Measurements from ENCODE around the gene CDK5RAP1.
"Not testable (repeated sequence)": the region's sequence is repeated elsewhere in the genome, so short reads cannot be mapped to it uniquely, and the experiment has no call there.

The CDK5RAP1 gene

DNA sequence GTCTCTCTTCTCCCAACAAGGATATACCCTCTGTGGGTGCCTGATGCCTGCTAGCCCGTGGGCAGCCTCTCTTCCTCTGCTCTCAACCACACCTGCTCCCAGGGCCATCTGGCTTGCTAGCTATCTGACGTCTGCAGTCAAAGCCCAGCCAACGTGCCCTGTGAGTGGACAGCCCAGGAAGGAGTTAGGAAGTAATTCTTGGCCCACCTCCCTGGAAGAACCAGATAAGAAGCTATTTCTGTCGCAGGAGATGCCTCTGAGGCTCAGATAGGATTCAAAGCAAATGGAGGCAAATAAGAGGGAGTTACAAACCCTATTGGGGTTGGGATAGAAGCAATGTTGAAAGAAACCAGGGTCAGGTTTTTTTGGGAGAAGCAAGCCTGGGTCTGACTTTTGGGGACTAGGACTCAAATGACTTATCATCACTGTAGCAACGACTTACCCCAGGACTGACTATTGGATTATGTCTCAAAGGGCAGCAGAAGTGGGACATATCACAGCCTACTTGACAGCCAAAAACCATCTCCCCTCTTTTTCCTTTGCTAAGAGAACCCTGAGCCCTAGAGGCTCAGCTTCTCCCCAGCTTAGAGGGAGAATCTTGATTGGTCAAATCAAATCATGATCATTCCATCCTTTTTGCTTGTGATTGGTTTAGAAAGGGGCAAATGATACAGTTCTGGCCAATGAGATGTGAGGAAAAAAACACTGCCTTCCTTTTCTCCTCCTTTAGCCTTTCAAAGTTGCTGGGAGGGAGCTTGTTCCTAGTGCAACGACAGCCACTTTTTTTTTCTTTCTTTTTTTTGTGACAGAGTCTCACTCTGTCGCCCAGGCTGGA is 18.0 kb upstream of the CDK5RAP1 start:
- DNase-seq (ENCODE audit: extremely low read depth in 1 of 2, low read depth in 1 of 2): no peak

DNA sequence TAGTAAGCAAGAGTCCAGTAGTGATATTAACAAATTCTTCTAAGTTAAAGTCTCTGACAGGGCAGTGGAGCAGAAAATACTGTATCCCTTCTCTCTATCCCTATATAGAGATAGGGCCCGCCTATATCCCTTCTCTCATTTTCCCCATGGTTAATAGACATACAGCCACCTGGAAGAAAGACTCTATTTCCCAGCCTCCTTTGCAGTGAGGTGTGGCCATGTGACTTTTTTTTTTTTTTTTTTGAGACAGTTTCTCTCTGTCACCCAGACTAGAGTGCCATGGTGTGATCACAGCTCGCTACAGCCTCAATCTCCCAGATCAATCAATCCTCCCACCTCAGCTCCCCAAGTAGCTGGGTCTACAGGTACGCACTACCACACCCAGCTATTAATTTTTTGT is 16.7 kb upstream of the CDK5RAP1 start:
- DNase-seq (ENCODE audit: extremely low read depth in 1 of 2, low read depth in 1 of 2): no peak

DNA sequence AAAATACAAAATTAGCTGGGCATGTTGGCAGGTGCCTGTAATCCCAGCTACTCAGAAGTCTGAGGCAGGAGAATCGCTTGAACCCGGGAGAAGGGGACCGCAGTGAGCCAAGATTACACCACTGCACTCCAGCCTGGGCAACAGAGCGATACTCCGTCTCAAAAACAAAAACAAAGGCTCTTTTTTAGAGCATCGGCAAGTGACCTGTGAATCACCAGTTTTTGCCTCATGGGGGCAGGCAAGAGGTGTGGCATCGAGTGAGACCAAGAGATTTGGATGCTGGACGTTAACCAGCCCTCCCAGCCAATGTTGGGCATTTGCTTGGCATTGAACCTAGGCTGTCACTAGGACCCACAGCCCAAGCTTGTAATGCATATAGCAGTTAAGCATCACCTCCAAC is 14.6 kb upstream of the CDK5RAP1 start:
- DNase-seq (ENCODE audit: extremely low read depth in 1 of 2, low read depth in 1 of 2): no peak

DNA sequence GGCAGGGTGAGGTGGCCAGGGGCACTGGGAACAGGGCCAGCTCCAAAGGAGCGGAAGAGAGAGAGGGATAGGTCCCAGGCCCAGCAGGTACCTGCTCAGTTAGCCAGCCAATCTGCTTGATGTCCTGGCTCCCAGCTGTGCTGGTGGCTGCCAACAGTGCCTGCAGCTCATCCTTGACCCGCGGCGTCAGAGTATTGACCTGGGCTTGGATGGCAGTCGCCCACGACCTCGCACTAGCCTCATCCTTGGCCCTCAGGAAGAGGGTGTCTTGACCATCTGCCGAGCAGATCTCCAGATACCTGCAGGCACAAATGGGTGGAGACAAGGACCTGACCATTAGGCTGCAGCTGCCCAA is 11.1 kb upstream of the CDK5RAP1 start:
- no peak for DNase-seq (ENCODE audit: extremely low read depth in 1 of 2, low read depth in 1 of 2)

DNA sequence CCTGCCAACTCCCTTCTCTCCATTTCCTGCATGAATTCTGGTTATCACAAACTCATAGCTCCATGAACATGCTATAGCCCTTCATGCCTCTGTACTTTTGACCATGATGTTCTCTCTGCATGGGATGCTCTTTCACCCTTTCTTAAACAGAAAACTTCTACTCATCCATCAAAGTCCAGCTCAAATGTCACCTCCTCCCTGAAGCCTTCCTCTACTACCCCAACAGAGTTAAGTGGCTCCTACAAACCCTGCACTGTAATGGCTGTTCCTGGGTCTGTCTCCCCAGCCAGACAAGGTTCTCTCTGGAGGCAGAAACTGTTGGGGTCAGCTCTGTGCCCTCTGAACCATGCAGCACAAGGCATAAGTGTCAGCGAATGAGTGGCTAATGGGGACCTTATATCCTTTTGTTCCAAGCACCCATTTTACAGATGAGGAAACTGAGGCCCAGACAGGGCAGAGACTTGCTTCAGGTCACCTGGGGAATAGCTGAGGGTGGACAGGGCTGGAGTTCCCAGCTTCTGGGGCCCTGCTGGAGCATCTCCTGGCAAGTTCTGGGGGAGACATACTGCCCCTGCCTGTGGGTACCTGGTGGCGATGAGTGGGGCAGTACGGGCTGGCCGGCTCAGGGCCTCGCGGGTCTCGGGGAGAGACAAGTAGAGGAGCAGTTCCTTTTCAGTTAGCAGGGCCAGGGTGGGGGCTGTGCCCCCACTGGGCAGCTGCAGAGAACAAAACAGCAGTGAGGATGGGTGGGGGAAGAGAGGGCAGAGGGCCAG is 10.6 kb upstream of the CDK5RAP1 start:
- no peak for DNase-seq (ENCODE audit: extremely low read depth in 1 of 2, low read depth in 1 of 2)

DNA sequence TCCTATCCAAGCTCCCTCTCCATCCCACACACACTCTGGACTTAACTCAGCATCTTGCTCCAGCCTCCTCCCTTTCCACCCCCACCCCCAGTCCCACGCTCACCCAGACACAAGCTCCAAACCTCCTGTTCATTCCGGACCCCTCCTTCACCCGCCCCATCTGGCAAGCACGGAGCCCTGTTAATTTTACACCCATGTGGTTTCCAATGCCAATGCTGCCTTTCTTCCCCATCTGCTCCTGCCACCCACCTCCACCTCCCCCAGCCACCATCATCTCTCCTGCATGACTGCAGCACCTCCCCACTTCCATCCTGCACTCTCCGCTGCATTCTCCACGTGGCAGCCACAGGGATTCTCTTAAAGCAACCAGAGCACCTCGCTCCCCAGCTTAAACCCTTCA is 9.9 kb upstream of the CDK5RAP1 start:
- no peak for DNase-seq (ENCODE audit: extremely low read depth in 1 of 2, low read depth in 1 of 2)

DNA sequence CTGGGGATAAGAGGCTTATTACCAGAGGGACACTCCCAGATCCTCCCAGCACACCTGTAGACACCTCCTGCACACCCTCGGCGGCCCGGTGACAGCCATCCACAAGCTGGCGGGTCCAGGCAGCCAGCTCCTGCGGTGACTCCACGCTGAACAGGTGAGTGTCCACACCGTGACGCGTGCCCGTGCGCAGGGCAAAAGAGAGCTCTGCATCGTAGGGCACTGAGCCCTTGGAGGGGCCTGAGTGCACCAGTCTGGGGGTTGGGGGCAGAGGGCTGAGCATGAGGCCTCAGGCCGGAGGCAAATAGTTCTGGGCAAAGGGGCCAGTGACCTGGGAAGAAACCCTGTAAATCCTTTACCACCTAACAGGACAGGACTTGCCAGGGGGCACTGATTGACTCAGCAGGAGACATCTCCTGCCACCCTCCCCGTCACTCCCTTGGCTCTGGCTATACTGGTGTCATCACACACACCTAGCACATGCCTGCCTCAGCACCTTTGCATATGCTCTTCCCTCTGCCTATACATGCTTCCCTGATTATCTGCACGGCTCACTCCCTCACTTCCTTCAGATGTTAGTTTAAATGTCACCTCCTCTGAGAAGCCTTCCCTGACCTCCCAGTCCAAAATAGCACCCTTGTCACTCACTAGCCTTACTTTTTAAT is 8.9 kb upstream of the CDK5RAP1 start:
- no peak for DNase-seq (ENCODE audit: extremely low read depth in 1 of 2, low read depth in 1 of 2)

DNA sequence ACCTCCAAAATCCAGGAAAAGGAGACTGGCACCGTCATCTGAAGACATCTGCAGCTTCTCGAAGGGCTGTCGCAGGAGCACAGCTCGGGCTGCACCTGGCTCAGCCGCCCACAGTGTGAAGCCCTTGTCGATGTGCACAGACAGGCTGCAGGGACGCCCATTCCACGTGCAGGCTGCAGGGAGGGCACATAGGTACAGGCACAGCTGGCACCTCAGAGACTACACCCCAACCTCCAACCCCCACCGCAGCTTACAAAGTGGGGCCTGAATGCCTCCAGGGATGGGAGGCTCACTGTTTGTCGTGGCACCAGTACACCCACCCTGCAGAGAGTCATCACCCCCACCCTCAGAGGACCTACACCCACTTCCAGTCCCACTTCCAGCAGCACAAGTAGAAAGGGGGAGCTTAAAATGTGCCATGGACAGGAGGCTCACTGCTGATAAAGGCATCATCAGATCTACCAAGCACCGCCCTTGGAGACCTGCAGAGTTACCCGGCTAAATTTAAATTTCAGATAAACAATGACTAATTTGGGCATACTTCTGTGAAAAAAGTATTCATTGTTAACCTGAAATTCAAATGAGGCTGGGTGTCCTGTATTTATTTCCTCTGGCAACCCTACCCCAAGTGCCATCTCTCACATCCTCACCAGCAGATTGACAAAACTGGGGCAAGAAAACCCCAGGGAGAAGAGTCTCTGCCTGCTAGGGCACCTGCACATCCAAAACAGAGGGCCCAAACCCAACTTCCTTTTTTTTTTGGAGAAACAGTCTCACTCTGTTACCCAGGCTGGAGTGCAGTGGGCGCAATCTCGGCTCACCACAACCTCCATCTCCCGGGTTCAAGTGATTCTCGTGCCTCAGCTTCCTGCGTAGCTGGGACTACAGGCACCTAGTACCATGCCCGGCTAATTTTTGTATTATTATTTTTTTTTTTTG is 7.7 kb upstream of the CDK5RAP1 start:
- DNase-seq (ENCODE audit: extremely low read depth in 1 of 2, low read depth in 1 of 2): no peak

DNA sequence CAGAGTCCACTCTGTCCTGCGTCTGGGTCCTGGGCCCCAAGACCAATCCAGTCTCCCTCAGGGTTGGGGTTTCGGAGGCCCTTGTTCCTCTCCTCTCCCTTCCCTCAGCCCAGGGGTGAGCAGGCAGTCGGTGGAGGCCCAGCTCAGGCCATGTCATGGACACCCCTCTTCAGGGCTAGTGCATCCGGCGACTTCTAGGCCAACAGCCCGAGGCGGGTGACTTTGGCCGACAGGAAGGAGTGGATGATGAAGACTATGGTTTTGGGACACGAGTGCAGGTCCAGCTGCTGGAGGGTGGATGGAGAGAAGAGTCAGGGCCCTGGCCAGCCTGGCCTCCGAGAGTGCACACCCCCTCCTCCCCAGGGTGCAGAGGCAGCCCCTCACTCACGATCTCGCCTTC is 7.0 kb upstream of the CDK5RAP1 start:
- no peak for DNase-seq (ENCODE audit: extremely low read depth in 1 of 2, low read depth in 1 of 2)

DNA sequence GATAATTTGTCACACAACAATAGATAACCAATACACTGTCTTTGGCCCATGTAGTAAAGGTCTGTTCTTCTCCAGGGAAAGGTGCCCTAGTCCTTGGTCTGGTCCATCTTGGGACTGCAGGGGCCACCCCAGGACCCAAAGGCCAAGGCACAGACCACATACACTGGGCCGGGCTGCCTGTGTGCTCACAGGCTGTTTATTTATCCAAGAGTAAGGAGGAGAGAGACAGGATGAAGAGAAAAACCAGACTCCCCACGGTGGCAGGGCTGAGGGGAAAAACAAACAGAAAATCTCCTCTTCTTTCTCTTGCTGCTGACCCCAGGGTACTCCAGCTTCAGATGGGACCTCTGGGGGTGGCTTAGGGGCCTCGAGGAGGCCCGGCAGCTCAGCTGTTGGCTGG is 6.5 kb upstream of the CDK5RAP1 start:
- DNase-seq (ENCODE audit: extremely low read depth in 1 of 2, low read depth in 1 of 2): no peak

DNA sequence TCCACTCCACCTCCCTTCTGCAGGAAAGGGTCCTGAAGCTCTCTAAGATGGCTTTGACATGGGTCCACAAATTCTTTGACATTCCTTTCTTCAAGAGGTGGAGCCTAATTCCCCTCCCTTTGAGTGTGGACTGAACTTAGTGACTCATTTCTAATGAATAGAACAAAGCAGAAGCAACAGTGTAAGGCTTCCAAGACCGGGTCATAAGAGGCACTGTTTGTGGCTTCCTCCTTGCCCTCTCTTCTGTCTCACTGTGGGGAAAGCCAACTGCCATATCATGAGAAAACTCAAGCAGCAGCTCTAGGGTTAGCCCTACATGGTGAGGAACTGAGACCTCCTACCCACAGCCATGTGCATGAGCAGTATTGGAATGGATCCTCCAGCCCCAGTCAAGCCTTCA is 5.9 kb upstream of the CDK5RAP1 start:
- DNase-seq (ENCODE audit: extremely low read depth in 1 of 2, low read depth in 1 of 2): no peak

DNA sequence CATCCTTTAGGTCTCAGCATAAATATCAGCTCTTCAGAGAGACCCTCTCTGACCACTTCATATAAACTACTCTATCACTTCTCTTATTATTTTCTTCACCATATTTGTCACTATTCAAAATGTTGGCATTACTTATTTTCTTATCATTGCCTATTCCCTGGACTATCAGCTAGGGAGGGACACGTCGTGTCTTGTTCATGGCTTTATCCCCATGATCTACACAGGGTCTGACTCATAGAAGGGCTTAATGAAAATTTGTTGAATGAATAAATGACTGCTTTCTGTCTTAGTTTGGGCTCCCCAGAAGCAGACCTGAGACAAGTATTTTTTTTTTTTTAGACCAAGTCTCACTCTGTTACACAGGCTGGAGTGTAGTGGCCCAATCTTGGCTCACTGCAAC is 3.0 kb upstream of the CDK5RAP1 start:
- DNase-seq (ENCODE audit: extremely low read depth in 1 of 2, low read depth in 1 of 2): no peak

DNA sequence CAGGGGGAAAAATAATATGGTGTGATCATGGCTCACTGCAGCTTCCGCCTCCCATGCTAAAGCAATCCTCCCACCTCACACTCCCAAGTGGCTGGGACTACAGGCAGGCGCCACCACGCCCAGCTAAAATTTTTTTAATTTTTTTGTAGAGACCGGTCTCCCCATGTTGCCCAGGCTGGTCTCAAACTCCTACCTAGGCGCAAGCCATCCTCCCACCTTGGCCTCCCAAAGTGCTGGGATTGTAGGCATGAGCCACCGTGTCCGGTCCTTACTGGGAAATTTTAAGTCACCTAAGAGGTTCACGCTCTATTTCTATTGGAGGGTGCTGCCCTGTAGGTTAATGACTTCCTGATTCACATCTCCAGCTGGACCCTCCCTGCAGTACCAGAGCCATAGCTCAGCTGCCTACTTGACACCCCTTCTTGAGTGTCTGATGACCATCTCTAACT is 626 bp upstream of the CDK5RAP1 start:
- DNase-seq (ENCODE audit: extremely low read depth in 1 of 2, low read depth in 1 of 2): no peak

DNA sequence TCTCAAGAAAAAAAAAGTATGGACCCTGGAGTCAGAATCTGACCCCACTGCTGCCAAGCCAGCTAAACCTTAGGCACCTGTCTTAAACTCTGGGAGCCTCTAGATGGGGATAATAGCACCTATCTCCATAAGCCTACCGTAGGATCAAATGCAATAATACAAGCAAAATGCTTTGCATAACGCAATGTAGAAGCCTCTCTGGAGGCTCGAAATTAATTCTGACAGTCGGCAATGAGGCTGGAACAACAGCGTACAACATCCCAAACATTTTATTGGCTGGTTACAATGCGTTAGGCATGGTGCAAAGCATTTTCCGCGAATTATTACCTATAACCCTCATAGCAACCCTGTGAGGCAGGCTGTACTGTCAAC is 521 bp downstream of the CDK5RAP1 start:
- no peak for DNase-seq (ENCODE audit: extremely low read depth in 1 of 2, low read depth in 1 of 2)

DNA sequence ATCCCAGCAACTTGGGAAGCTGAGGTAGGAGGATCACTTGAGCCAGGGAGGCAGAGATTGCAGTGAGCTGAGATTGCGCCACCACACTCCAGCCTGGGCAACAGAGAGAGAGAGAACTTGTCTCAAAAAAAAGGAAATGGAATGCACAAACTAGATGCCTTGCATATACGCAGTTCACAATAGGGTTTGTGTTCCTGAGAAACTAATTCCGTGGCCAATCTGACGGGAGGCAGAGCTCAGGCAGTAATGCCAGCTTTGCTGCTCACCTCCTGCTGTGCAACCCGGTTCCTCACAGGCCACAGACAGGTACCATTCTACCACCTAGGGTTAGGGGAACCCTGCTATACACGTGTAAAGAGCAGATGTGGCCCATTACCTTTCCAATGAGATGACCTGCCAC is 1.4 kb downstream of the CDK5RAP1 start:
- no peak for DNase-seq (ENCODE audit: extremely low read depth in 1 of 2, low read depth in 1 of 2)

DNA sequence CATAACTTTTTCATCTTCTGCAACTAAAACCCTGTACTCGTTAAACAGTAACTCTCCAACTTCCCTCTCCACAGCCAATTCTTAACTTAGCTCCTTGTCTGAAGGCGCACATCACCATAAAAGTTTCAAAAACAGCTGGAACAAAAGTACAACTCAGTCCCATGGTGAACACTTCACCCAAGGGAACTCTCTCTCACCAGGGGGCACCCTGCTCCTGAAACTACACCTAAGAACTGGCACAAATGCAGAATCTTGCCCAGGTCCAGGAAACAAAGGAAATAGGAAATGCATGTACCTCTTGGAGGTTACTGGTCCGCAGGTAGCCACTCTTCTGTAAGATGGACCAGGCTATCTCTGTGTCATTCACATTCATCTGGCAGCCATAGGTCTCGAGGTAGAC is 6.6 kb downstream of the CDK5RAP1 start:
- no peak for DNase-seq (ENCODE audit: extremely low read depth in 1 of 2, low read depth in 1 of 2)

DNA sequence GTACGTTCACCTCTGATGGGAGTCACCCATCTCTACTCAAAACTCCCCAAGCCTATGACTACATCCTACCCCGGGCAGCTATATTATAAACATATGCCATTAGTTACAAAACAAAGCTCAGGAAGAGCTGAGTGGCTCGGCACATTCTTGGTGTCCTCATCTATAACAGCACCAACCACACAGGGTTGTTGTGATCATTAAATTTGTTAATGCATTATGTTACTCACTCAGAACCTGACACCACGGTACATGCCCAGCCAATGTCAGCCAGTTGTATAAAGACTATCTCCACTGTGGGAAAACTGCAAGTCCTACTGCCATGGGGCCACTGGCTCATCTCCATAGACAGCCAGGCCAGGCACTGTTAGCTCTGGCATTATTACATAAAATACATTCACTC is 7.7 kb downstream of the CDK5RAP1 start:
- no peak for DNase-seq (ENCODE audit: extremely low read depth in 1 of 2, low read depth in 1 of 2)

DNA sequence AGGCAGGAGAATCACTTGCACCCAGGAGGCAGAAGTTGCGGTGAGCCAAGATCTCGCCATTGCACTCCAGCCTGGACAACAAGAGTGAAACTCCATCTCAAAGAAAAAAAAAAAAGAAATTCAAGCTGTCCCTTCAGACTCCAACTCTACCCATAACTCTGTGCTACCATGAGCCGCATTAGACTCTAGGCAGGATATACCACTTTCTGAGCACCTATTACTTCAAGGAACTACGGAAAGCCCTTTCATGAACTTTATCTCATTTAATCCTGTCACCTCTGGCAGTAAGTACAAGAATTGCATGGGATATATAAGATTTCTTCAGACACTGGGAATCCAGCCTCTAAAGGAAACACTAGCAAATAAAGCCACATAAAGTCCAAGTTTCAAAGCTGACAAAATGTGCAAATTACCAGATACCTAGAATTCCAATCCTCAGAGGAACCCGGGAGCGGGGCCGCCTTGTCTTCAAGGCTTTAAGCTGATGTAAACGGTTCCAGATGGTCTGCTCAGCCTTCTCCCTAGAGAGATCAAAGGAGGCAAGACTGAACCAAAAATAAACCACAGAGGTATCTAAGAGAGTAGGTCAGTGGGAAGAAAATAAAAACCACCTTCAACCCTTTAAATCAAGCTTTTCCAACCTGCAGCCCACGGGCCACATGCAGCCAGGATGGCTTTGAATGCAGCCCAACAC is 9.4 kb downstream of the CDK5RAP1 start:
- DNase-seq (ENCODE audit: extremely low read depth in 1 of 2, low read depth in 1 of 2): no peak

DNA sequence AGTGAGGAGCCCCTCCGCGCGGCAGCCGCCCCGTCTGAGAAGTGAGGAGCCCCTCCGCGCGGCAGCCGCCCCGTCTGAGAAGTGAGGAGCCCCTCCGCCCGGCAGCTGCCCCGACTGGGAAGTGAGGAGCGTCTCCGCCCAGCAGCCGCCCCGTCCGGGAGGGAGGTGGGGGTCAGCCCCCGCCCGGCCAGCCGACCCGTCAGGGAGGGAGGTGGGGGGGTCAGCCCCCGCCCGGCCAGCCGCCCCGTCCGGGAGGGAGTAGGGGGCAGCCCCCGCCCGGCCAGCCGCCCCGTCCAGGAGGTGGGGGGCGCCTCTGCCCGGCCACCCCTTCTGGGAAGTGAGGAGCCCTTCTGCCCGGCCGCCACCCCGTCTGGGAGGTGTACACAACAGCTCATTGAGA is 12.0 kb downstream of the CDK5RAP1 start:
- DNase-seq (ENCODE audit: extremely low read depth in 1 of 2, low read depth in 1 of 2): not testable (repeated sequence)

DNA sequence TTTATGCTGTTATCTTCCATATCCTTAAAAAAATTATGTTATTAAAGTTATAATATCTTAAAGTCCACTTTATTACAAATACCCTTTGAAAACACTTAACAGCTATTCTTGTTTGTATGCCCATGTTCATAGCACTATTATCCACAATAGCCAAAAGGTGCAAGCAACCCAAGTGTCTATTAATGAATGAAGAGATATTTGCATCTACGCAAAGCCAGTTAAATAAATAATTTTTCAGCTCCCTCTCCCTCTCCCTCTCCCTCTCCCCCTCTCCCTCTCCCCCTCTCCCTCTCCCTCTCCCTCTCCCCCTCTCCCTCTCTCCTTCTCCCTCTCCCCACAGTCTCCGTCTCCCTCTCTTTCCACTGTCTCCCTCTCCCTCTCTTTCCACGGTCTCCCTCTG is 13.1 kb downstream of the CDK5RAP1 start:
- no peak for DNase-seq (ENCODE audit: extremely low read depth in 1 of 2, low read depth in 1 of 2)
